HEK293T (cell line): Measurements from ENCODE around the gene CCDC171.

ENCODE experiments used
- ARNT ChIP-seq: fragments of 450-650 bp; IDR thresholded peaks from 2 replicates; pipeline ENCODE4 v1.6.1; 2017; ENCODE audit warnings: mild to moderate bottlenecking
- BHLHE40 ChIP-seq: fragments of 450-650 bp; IDR thresholded peaks from 2 replicates; pipeline ENCODE4 v1.6.1; 2016; ENCODE audit warnings: mild to moderate bottlenecking, moderate library complexity, borderline replicate concordance
- CTBP1 ChIP-seq: fragments of 450-650 bp; IDR thresholded peaks from 2 replicates; pipeline ENCODE4 v1.6.1; 2016; ENCODE audit warnings: borderline replicate concordance
- ELF4 ChIP-seq: fragments of 450-650 bp; IDR thresholded peaks from 2 replicates; pipeline ENCODE4 v1.6.1; 2017; ENCODE audit warnings: antibody characterized with exemption
- FOXA1 ChIP-seq: fragments of 450-650 bp; IDR thresholded peaks from 2 replicates; pipeline ENCODE4 v1.6.1; 2016; ENCODE audit warnings: mild to moderate bottlenecking
- FOXK2 ChIP-seq: fragments of 450-650 bp; IDR thresholded peaks from 2 replicates; pipeline ENCODE4 v1.6.1; 2016; ENCODE audit warnings: mild to moderate bottlenecking
- FOXM1 ChIP-seq: fragments of 450-650 bp; IDR thresholded peaks from 2 replicates; pipeline ENCODE4 v1.6.1; 2017; ENCODE audit warnings: mild to moderate bottlenecking, borderline replicate concordance
- HDGF ChIP-seq: fragments of 450-650 bp; IDR thresholded peaks from 2 replicates; pipeline ENCODE4 v1.6.1; 2017; ENCODE audit warnings: antibody characterized with exemption, borderline replicate concordance
- LEF1 ChIP-seq: fragments of 450-650 bp; IDR thresholded peaks from 2 replicates; pipeline ENCODE4 v1.6.1; 2017; ENCODE audit warnings: mild to moderate bottlenecking, borderline replicate concordance
- NFRKB ChIP-seq: fragments of 450-650 bp; IDR thresholded peaks from 2 replicates; pipeline ENCODE4 v1.6.1; 2016; ENCODE audit warnings: mild to moderate bottlenecking, moderate library complexity
- SP1 ChIP-seq: fragments of 450-650 bp; IDR thresholded peaks from 2 replicates; pipeline ENCODE4 v1.6.1; 2017
- SUZ12 ChIP-seq: fragments of 450-650 bp; IDR thresholded peaks from 2 replicates; pipeline ENCODE4 v1.6.1; 2016; ENCODE audit warnings: mild to moderate bottlenecking
- TARDBP ChIP-seq: fragments of 450-650 bp; IDR thresholded peaks from 2 replicates; pipeline ENCODE4 v1.6.1; 2016
- TF ChIP-seq, protein P1 (sequence below): fragments of 450-650 bp; IDR thresholded peaks from 2 replicates; pipeline ENCODE4 v1.6.1; 2016

DNA sequence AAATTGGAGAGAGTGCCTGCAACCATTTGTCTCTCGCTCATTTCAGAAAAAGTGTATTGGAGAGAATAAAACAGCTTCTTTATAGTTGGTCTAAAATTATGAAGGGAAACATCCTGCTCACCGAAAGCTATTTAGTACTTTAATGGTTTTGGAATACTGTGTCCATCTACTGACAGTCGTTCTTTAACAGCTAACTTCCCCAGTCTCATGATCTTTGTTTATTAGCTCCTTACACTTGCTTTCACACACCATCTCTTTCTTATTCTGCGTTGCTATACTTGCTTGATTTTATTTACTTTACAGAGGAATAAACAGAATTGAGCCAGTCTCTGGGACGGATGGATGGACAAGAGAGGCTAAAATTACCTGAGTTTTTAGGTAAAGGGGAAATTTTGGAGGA is 229.3 kb downstream of the CCDC171 start:
- no peak for TF ChIP-seq NFRKB
- no peak for TF ChIP-seq HDGF
- no peak for TF ChIP-seq ARNT
- no peak for TF ChIP-seq SP1
- no peak for TF ChIP-seq BHLHE40
- no peak for TF ChIP-seq SUZ12
- TF ChIP-seq, protein P1, sequence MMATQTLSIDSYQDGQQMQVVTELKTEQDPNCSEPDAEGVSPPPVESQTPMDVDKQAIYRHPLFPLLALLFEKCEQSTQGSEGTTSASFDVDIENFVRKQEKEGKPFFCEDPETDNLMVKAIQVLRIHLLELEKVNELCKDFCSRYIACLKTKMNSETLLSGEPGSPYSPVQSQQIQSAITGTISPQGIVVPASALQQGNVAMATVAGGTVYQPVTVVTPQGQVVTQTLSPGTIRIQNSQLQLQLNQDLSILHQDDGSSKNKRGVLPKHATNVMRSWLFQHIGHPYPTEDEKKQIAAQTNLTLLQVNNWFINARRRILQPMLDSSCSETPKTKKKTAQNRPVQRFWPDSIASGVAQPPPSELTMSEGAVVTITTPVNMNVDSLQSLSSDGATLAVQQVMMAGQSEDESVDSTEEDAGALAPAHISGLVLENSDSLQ: no peak
- TF ChIP-seq FOXK2: no peak
- TF ChIP-seq TARDBP: no peak
- no peak for TF ChIP-seq FOXA1
- no peak for TF ChIP-seq FOXM1
- no peak for TF ChIP-seq CTBP1
- TF ChIP-seq LEF1: no peak
- no peak for TF ChIP-seq ELF4
